Astrocyte of the cerebellum (primary cell): ENCODE measurements around the gene SLC52A1.

Source experiments
- DNase-seq: peaks from one replicate; pipeline ENCODE4 v3.0.0-alpha.2; 2011; ENCODE audit warnings: low read depth
- H3K4me3 ChIP-seq: 2 replicates; pipeline ENCODE4 v1.5.1; 2011; ENCODE audit warnings: mild to moderate bottlenecking, low read depth, low read length, moderate library complexity
- CTCF ChIP-seq: IDR thresholded peaks from 2 replicates; pipeline ENCODE4 v1.5.1; 2012; ENCODE audit warnings: low read length, low read depth, moderate library complexity, mild to moderate bottlenecking; ENCODE audit errors: missing control alignments
- in situ Hi-C: cut with HindIII; loops from 2 replicates; pipeline ENCODE4 v1.10.0; 2017; ENCODE audit warnings: low sequenced_read_pairs

The SLC52A1 gene

GRCh38 chr17:5002121-5002788 lies 33.0 kb downstream of the SLC52A1 start:
- in situ Hi-C loops, result no loop called here
- H3K4me3 ChIP-seq, result no peak overlapping the region
- TF ChIP-seq CTCF, result no peak
- DNase-seq, result no peak

GRCh38 chr17:5000237-5000639 lies 35.0 kb downstream of the SLC52A1 start:
- in situ Hi-C loops, result no loop called here
- H3K4me3 ChIP-seq, result no peak overlapping the region
- TF ChIP-seq CTCF, result no peak
- no peak for DNase-seq

GRCh38 chr17:4999430-5000093 lies 35.7 kb downstream of the SLC52A1 start:
- DNase-seq, result no peak
- in situ Hi-C loops, result no loop called here
- no peak for TF ChIP-seq CTCF
- H3K4me3 ChIP-seq, result peak overlapping the region; percentile 87

- in situ Hi-C loops, result no loop called here
- peak overlapping the region; percentile 87 for H3K4me3 ChIP-seq
- no peak for TF ChIP-seq CTCF
- DNase-seq, result no peak
Measured at GRCh38 chr17:4998732-4999429, 36.3 kb downstream of the SLC52A1 start.

GRCh38 chr17:4998027-4998731 lies 37.0 kb downstream of the SLC52A1 start:
- no peak for DNase-seq
- TF ChIP-seq CTCF, result no peak

GRCh38 chr17:4997302-4998026 lies 37.8 kb downstream of the SLC52A1 start, which contains the start of the genes INCA1 and KIF1C:
INCA1 (minus strand) TSS chr17:4997522; CDS start chr17:4994437, 3,085 bp downstream.
KIF1C (plus strand) TSS chr17:4997950; CDS start chr17:5000247, 2,297 bp downstream.
- peak; percentile 60 for DNase-seq
- TF ChIP-seq CTCF, result no peak
- in situ Hi-C loops, result no loop called here
- peak within 1 kb of the TSS; percentile 87 for H3K4me3 ChIP-seq

More at GRCh38 chr17:4998027-4998731, 37.0 kb downstream of the SLC52A1 start:
- peak overlapping the region; percentile 87 for H3K4me3 ChIP-seq
- in situ Hi-C loops, result no loop called here
